AG08395 (cell line): ENCODE measurements around the gene KIFBP.
"Not testable (repeated sequence)": the region's sequence is repeated elsewhere in the genome, so short reads cannot be mapped to it uniquely, and the experiment has no call there.

Source experiments
- DNase-seq: peaks from one replicate; pipeline ENCODE4 v3.0.0; 2012; ENCODE audit warnings: mixed read lengths, low spot score

KIFBP gene, protein sequence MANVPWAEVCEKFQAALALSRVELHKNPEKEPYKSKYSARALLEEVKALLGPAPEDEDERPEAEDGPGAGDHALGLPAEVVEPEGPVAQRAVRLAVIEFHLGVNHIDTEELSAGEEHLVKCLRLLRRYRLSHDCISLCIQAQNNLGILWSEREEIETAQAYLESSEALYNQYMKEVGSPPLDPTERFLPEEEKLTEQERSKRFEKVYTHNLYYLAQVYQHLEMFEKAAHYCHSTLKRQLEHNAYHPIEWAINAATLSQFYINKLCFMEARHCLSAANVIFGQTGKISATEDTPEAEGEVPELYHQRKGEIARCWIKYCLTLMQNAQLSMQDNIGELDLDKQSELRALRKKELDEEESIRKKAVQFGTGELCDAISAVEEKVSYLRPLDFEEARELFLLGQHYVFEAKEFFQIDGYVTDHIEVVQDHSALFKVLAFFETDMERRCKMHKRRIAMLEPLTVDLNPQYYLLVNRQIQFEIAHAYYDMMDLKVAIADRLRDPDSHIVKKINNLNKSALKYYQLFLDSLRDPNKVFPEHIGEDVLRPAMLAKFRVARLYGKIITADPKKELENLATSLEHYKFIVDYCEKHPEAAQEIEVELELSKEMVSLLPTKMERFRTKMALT

DNA sequence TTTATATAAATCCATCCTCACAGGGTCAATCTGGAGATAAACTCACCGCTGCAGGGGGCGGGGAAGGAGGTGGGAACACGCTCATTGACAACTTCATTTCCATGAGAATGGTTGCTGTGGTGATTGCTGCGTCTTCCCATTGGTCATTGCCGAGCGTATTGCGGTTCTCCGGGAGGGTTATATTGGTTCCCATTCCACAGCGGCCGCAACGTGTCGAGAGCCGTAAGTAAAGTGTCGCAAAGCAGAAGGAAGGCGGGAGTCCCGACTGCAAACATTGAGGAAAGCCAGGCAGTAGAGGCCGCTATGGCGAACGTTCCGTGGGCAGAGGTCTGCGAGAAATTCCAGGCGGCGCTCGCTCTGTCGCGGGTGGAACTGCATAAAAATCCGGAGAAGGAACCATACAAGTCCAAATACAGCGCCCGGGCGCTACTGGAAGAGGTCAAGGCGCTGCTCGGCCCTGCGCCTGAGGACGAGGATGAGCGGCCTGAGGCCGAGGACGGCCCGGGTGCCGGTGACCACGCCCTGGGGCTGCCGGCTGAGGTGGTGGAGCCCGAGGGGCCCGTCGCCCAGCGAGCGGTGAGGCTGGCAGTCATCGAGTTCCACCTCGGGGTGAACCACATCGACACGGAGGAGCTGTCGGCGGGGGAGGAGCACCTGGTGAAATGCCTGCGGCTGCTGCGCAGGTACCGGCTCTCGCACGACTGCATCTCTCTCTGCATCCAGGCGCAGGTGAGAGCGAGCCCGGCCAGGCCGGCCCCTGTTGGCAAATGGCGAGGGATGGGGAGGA, at the start of gene KIFBP:
Gene KIFBP, plus strand, starts transcription at position 274 of the 787 bp plus-strand sequence. Its CDS starts 30 bp downstream, at position 304.
- DNase-seq: peak; percentile 99

DNA sequence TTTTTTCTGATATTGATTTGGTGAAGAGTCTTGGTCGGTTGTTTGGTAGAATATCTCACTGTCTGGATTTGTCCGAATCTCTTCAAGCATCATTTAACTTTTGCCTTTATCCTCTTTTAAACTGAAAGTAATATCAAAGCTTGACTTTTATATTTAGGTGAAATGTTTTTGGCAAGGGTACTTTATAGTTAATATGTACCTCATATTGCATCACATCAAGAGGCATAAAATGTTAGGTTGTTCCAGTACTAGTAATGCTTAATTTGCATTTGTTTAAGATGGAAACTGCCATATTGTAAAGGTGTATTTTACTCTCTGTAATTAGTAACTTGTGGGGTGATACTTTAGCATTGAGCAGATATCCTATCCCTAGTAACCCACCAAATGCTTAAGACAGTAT, 49.7 kb upstream of the KIFBP start:
- no peak for DNase-seq

DNA sequence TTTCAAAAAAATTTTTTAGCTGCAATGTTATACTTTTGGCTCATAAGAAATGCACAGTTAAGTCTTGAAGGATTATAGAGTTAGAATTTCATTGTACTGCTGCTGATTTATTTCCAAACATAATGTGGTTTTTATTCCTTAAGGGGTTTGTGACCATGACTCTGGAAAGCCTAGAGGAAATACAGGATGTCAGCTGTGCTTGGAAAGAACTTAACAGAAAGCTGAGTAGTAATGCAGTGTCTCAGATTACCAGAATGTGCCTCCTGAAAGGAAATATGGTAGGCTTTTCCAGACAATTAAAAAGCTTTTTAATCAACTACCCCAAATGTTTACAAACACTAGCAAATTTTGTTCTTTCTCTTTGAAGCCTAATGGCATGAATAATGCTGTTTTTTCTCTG, 47.7 kb upstream of the KIFBP start:
- not testable (repeated sequence) for DNase-seq

DNA sequence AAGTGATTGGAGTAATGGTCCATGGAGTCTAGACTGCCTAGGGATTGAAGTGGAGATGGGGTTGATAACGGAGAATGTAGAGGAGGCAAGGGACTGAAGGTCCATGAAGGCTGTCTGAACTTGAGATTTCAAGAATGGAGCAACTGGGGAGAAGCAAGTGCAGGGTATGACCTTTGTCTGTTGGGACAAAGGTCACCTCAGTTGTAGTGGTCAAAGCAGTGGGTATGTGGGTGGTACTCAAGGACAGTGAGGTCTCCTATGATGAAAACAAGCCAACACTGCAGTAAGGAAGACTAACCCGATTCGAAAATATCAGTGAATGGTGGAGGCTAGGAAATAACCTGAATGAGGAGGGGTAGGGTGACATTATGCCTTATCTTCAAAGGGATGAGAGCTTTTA, 38.0 kb upstream of the KIFBP start:
- no peak for DNase-seq

GRCh38 chr10:68954904-68955303, 33.7 kb upstream of the KIFBP start:
- DNase-seq: no peak

GRCh38 chr10:68955355-68955831, 33.2 kb upstream of the KIFBP start:
- no peak for DNase-seq

- peak; percentile 97 for DNase-seq
These were observed 32.6 kb upstream of the KIFBP start, which contains the start of gene DDX21 for GRCh38 chr10:68955832-68956532. DDX21 (plus strand) TSS chr10:68956170; CDS start chr10:68956226, 56 bp downstream.

GRCh38 chr10:68957284-68957615, 31.4 kb upstream of the KIFBP start:
- no peak for DNase-seq

DNA sequence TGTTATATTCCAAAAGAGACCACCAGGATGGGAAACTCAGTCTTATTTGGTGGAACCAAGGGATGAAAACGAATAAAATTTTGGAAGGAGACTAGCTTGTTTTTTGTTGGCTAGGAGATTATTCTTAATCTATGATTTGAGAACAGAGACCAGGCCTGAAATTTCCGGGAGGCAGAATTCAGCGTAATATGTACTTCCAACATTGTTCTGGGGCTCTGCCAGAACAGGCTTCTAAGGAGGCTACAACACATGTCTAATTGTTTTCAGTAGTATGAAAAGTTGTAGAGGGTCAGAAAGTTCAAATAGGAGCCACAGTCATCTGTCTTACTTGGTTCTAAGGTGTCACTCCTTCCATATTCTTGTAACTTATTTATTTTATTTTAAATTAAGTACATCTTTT, 30.9 kb upstream of the KIFBP start:
- no peak for DNase-seq

DNA sequence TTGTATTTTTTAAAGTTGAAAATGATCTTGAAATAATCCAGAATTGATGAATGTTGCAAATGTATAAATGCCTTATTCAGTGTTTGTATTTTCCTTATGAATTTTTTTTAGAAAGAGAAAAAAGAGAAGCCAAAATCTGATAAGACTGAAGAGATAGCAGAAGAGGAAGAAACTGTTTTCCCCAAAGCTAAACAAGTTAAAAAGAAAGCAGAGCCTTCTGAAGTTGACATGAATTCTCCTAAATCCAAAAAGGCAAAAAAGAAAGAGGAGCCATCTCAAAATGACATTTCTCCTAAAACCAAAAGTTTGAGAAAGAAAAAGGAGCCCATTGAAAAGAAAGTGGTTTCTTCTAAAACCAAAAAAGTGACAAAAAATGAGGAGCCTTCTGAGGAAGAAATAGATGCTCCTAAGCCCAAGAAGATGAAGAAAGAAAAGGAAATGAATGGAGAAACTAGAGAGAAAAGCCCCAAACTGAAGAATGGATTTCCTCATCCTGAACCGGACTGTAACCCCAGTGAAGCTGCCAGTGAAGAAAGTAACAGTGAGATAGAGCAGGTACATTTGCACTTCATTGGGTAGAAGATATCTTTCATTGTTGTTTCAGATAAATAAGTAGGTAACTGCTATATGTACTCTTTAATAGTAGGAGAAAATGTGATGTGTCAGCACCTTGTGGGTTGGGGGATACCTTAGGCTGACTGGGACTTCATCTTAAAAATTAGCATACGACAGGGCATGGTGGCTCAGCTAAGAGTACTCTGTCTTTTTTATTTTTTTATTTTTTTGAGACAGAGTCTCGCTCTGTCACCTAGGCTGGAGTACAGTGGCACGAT, 28.7 kb upstream of the KIFBP start:
- DNase-seq: no peak

DNA sequence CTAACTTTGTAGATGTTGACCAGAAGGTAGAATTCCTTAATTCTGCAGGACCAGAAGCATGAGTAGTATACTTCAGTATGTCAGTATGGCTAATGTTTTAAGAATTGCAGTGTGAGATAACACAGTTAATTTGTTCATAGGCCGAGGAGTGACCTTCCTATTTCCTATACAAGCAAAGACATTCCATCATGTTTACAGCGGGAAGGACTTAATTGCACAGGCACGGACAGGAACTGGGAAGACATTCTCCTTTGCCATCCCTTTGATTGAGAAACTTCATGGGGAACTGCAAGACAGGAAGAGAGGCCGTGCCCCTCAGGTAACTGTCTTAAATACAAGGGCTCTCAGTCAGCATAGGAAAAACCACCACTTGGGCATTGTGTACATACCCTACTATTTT, 25.5 kb upstream of the KIFBP start:
- no peak for DNase-seq

GRCh38 chr10:68973975-68974374, 14.6 kb upstream of the KIFBP start:
- no peak for DNase-seq

DNA sequence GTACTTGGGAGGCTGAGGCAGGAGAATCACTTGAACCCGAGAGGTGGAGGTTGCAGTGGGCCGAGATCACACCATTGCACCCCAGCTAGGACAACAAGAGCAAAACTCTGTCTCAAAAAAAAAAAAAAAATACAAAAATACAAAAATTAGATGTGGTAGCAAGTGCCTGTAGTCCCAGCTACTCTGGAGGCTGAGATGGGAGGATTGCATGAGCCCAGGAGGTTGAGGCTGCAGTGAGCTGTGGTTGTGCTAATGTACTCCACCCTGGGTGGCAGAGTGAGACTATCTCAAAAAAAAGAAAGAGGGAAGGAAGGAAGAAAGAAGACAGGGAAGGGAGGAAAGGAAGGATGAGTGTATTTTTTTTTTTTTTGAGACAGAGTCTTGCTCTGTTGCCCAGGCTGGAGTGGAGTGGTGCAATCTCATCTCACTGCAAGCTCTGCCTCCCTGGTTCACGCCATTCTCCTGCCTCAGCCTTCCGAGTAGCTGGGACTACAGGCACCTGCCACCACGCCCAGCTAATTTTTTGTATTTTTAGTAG, 12.6 kb upstream of the KIFBP start:
- DNase-seq: not testable (repeated sequence)

DNA sequence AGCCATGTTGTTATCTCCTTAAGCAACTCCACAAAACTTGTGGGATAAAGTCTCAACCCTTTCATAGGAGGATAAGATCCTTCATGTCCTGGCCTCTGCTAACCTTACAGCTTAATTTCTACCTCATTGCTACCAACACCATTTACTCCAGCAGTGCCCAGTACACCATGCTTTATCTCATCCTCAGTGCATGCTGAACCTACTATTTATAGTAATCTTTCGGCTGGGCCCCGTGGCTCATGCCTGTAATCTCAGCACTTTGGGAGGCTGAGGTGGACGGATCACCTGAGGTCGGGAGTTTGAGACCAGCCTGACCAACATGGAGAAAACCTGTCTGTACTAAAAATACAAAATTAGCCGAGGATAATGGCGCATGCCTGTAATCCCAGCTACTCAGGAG, 8.9 kb upstream of the KIFBP start:
- DNase-seq: not testable (repeated sequence)

GRCh38 chr10:68981074-68981473, 7.5 kb upstream of the KIFBP start:
- no peak for DNase-seq

GRCh38 chr10:68982389-68982788, 6.2 kb upstream of the KIFBP start:
- DNase-seq: no peak

GRCh38 chr10:68987611-68988010, 992 bp upstream of the KIFBP start:
- DNase-seq: no peak

GRCh38 chr10:68989317-68989990, 851 bp downstream of the KIFBP start:
- peak; percentile 9 for DNase-seq

DNA sequence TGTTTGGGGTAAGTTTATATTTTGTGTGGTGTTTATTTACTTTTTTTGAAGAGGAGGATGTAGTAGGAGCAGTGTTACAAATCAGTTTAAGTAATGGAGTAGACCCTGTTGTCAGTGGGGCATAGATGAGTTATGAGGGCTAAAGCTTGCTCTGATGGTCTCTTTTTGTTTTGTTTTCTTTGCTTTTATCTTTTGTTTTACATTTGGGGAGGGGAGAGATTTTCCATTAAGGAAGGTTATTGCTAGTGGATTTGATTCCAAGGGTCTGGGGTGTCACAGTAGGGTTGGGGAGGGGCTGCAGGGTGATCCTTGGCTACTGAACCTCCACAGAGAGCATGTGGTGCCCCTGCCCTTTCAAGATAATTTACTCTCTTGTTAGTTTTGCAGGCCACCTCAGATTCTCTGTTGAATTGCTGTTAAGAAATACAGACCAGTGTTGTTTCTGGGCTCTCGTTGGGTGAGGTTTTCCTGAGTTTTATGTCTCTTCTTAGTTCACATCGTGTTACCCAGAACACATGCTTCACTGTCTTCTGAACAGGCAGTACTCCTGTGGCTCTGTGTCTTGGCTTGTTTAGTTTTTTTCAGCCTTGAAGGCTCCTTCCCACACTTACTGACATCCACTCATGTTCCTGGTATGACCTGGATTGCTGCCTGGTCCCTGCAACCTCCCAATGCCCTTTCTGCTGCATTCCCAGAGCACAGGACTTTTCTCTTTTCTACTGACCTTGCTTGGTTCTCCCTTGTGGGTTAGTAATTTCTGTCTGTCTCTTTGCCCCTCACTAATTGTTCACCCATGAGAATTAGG, 4.2 kb downstream of the KIFBP start:
- peak; percentile 87 for DNase-seq
